K562 (cell line): ENCODE results near the gene RAMP2. TPM values are rescaled to one million over a fixed set of nuclear protein-coding genes. Genes with fewer than 3 reads are reported as not detected.
A peak's percentile ranks its signal among the peaks of the same experiment; 100 is the strongest.

ENCODE experiments used
- ESRRA ChIP-seq: fragments of 450-650 bp; IDR thresholded peaks from 2 replicates; pipeline ENCODE4 v1.6.1; 2014; ENCODE audit warnings: low read depth, mild to moderate bottlenecking, moderate library complexity, borderline replicate concordance
- HES1 ChIP-seq: fragments of 450-650 bp; IDR thresholded peaks from 2 replicates; pipeline ENCODE4 v1.6.1; 2016; ENCODE audit warnings: low read depth, mild to moderate bottlenecking, moderate library complexity
- NFRKB ChIP-seq: fragments of 450-650 bp; IDR thresholded peaks from 2 replicates; pipeline ENCODE4 v1.6.1; 2016; ENCODE audit warnings: low read depth
- NRF1 ChIP-seq, 2 experiments: fragments of 450-650 bp; IDR thresholded peaks in 1 of 2; conservative IDR thresholded peaks in 1 of 2; 2 replicates each; pipeline ENCODE4 v1.6.1; 2014; ENCODE audit warnings: mild to moderate bottlenecking in 2 of 2
- POLR2A ChIP-seq: fragments of 450-650 bp; conservative IDR thresholded peaks from 2 replicates; pipeline ENCODE4 v1.6.1; 2016
- RBBP5 ChIP-seq: fragments of 200-600 bp; sonication (generic); IDR thresholded peaks from 2 replicates; pipeline ENCODE4 v1.6.1; 2012; ENCODE audit warnings: borderline replicate concordance, mild to moderate bottlenecking, low read length, control low read depth, inconsistent platforms; ENCODE audit not compliant: insufficient read depth, poor library complexity, severe bottlenecking
- SAFB ChIP-seq: fragments of 200-400 bp; formaldehyde crosslinking; IDR thresholded peaks from 2 replicates; pipeline ENCODE4 v1.6.1; 2017; ENCODE audit warnings: low read depth, low read length, borderline replicate concordance
- TAF9B ChIP-seq: fragments of 450-650 bp; IDR thresholded peaks from 2 replicates; pipeline ENCODE4 v1.6.1; 2018; ENCODE audit warnings: mild to moderate bottlenecking; ENCODE audit not compliant: partially characterized antibody
- ZBTB43 ChIP-seq: sonication (generic); formaldehyde crosslinking; IDR thresholded peaks from 2 replicates; pipeline ENCODE4 v1.8.0; 2023; ENCODE audit warnings: mild to moderate bottlenecking, missing genetic modification reagents
- ZHX1 ChIP-seq: fragments of 150-350 bp; conservative IDR thresholded peaks from 2 replicates; pipeline ENCODE4 v1.6.1; 2014; ENCODE audit warnings: low read length
- ZNF766 ChIP-seq: fragments of 200-800 bp; sonication (Bioruptor generic); conservative IDR thresholded peaks from 2 replicates; pipeline ENCODE4 v1.6.1; 2016; ENCODE audit warnings: missing genetic modification characterization, missing compliant biosample characterization
- ZZZ3 ChIP-seq: fragments of 450-650 bp; IDR thresholded peaks from 2 replicates; pipeline ENCODE4 v1.6.1; 2016; ENCODE audit warnings: antibody characterized with exemption, mild to moderate bottlenecking, moderate library complexity
- polyA plus RNA-seq, 8 experiments: library from polyadenylated mRNA; depleted of rRNA in 4 of 8; stranded (reverse) in 5 of 8; unstranded in 3 of 8; fragments of >200 nt; fragmentation: Nextera tagmentation in 2 of 8; fragmentation: Illumina TruSeq in 1 of 8; extraction: Ambion mirVana in 2 of 8; extraction: Trizol in 1 of 8; gene quantifications; 2 replicates each; pipeline versions ENCODE4 v1.2.1 to v1.2.3, GENCODE V29; 2011 to 2014; ENCODE audit warnings: inconsistent platforms in 1 of 8, missing spikeins in 1 of 8
- total RNA-seq, 7 experiments: library from RNA; depleted of rRNA in 6 of 7; stranded (reverse); fragments of >200 nt in 6 of 7; fragmentation: Illumina TruSeq in 2 of 7; extraction: Trizol in 2 of 7; gene quantifications; 2 replicates each; pipeline versions ENCODE4 v1.2.1 to v1.2.3, GENCODE V29; 2011 to 2021; ENCODE audit warnings: low replicate concordance in 1 of 7
- TF ChIP-seq, protein P1 (sequence below), 2 experiments: IDR thresholded peaks; 2 replicates each; pipeline ENCODE4 v1.6.1; 2012; ENCODE audit warnings: improper control_type of control experiment in 2 of 2, low read depth in 2 of 2, low read length in 2 of 2, borderline replicate concordance in 1 of 2
- TF ChIP-seq, protein P2 (sequence below): fragments of 450-650 bp; IDR thresholded peaks from 2 replicates; pipeline ENCODE4 v1.6.1; 2016; ENCODE audit warnings: antibody characterized with exemption
- TF ChIP-seq, protein P3 (sequence below): sonication (generic); formaldehyde crosslinking; IDR thresholded peaks from 2 replicates; pipeline ENCODE4 v1.8.1; 2023; ENCODE audit warnings: mild to moderate bottlenecking, missing genetic modification reagents, moderate library complexity

Gene RAMP2
- total and polyA plus RNA-seq, 9 of the 15 experiments (the other 6 are each of a cell fraction or from before 2014, with no cell fraction given), result not detected

DNA sequence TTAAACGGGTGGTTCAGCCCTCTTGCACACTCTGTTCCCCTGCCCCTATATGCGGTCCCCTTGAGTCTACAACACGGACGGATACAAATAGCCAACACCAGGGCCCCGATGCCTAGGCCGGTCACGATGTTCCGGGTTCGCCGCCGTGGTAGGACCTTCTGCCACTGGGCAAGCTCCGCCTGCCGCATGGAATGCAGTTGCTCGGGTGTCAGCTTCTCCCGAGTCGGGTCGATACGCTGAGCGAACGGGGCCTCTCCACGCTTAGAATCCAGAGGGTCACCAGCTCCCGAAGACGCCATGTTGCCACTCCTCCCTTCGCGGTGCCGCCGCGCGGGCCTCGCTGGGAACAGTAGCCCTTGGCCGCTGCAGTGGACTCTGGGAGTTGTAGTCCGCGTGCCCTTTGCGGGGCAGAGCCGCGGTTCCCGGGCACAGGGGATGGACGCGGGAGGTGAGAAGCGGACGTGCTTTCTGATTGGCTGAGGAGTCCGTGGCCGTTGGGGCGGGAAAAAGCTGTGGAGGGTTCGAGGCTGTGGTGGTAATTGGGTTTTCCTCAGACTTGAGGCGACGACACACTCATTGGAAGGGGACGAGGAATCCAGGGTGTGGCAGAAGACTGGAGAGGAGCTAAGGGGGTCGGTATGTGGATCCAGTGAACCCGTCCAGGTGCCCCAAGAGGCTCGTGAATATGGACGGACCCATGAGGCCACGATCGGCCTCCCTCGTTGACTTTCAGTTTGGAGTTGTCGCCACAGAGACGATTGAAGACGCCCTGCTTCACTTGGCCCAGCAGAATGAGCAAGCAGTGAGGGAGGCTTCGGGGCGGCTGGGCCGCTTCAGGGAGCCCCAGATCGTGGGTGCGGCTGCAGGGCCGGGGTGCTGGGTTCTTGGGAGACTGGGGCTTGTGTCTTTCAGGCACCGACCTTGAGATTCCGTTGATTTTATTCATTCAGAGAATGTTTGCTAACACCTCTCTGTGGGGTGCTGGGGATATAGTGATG is 37.7 kb downstream of the RAMP2 start, which contains the start of the genes CNTD1 and COA3 (continued):
- TF ChIP-seq ZNF766 (CRISPR knock-in tag), result peak; percentile 70
- peak; percentile 89 for TF ChIP-seq RBBP5
- no peak for TF ChIP-seq SAFB
- TF ChIP-seq HES1, result 0 out of 2 replicates have a peak, but pooled peaks have one; percentile 25
- TF ChIP-seq, protein P1, sequence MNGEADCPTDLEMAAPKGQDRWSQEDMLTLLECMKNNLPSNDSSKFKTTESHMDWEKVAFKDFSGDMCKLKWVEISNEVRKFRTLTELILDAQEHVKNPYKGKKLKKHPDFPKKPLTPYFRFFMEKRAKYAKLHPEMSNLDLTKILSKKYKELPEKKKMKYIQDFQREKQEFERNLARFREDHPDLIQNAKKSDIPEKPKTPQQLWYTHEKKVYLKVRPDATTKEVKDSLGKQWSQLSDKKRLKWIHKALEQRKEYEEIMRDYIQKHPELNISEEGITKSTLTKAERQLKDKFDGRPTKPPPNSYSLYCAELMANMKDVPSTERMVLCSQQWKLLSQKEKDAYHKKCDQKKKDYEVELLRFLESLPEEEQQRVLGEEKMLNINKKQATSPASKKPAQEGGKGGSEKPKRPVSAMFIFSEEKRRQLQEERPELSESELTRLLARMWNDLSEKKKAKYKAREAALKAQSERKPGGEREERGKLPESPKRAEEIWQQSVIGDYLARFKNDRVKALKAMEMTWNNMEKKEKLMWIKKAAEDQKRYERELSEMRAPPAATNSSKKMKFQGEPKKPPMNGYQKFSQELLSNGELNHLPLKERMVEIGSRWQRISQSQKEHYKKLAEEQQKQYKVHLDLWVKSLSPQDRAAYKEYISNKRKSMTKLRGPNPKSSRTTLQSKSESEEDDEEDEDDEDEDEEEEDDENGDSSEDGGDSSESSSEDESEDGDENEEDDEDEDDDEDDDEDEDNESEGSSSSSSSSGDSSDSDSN (IDR thresholded peaks at IDR 0.05; ENCODE audit: borderline replicate concordance in 1 of 2, low read depth in 2 of 2, low read length in 2 of 2), result 0 out of 4 replicates have a peak, but pooled peaks of 1 of the 2 experiments have one; percentile 20
- no peak for TF ChIP-seq ZZZ3
- TF ChIP-seq TAF9B, result no peak
- TF ChIP-seq ZBTB43 (CRISPR knock-in tag), result no peak
- TF ChIP-seq ZHX1, result 0 out of 2 replicates have a peak, but pooled peaks have one; percentile 70
- TF ChIP-seq ESRRA, result peak; percentile 45; the same call in 1 of the 2 replicates
- peak; percentile 77; the same call in 1 of the 2 replicates for TF ChIP-seq NFRKB
- TF ChIP-seq, protein P2, sequence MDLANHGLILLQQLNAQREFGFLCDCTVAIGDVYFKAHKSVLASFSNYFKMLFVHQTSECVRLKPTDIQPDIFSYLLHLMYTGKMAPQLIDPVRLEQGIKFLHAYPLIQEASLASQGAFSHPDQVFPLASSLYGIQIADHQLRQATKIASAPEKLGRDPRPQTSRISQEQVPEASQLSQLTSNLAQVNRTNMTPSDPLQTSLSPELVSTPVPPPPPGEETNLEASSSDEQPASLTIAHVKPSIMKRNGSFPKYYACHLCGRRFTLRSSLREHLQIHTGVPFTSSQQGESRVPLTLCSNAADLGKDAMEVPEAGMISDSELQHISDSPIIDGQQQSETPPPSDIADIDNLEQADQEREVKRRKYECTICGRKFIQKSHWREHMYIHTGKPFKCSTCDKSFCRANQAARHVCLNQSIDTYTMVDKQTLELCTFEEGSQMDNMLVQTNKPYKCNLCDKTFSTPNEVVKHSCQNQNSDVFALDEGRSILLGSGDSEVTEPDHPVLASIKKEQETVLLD, result peak; percentile 79
- TF ChIP-seq, protein P3, sequence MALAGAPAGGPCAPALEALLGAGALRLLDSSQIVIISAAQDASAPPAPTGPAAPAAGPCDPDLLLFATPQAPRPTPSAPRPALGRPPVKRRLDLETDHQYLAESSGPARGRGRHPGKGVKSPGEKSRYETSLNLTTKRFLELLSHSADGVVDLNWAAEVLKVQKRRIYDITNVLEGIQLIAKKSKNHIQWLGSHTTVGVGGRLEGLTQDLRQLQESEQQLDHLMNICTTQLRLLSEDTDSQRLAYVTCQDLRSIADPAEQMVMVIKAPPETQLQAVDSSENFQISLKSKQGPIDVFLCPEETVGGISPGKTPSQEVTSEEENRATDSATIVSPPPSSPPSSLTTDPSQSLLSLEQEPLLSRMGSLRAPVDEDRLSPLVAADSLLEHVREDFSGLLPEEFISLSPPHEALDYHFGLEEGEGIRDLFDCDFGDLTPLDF, result peak; percentile 83
- TF ChIP-seq POLR2A, result peak; percentile 80
- TF ChIP-seq NRF1 (conservative IDR thresholded peaks at IDR 0.05 in 1 of 2, IDR thresholded peaks at IDR 0.05 in 1 of 2), result peak; percentile 60 to 70
